ENCODE data around the gene UPK3B. TPM values are rescaled to one million over a fixed set of nuclear protein-coding genes. Genes with fewer than 3 reads are reported as not detected.
"Not testable (repeated sequence)": the region's sequence is repeated elsewhere in the genome, so short reads cannot be mapped to it uniquely, and the experiment has no call there.

Gene UPK3B
- polyA plus RNA-seq (2013, experiment 1 of 2) = 0.26 TPM
- 0.17 TPM for polyA plus RNA-seq (2013, experiment 2 of 2)

- Histone ChIP-seq H3K4ac (ENCODE audit: low read length) (no peak within 1 kb of the TSS), H2AK5ac (ENCODE audit: low read depth, low read length) (peak within 1 kb of the TSS; percentile 84), H3K4me3 (ENCODE audit: low read length in 2 of 2) (no peak within 1 kb of the TSS), H3K9me3 (replicated peaks in 1 of 2; ENCODE audit: control insufficient read depth in 2 of 2, insufficient read depth in 1 of 2, low read depth in 1 of 2, low read length in 2 of 2) (no peaks in the 10 kb centered on the region), H2BK5ac (ENCODE audit: low read length) (no peak within 1 kb of the TSS), H3K18ac (ENCODE audit: low read length) (peak within 1 kb of the TSS; percentile 76), H4K91ac (ENCODE audit: low read depth, low read length, poor library complexity) (no peak within 1 kb of the TSS), H2AFZ (ENCODE audit: low read length) (peak within 1 kb of the TSS; percentile 71), H3K27ac (replicated peaks; ENCODE audit: low read length) (no peak within 1 kb of the TSS), H3K4me2 (ENCODE audit: insufficient read depth, low read length, poor library complexity, severe bottlenecking) (peak within 1 kb of the TSS; percentile 31), H3K4me1 (ENCODE audit: control insufficient read depth in 2 of 2, insufficient read depth in 1 of 2, low read depth in 1 of 2, low read length in 2 of 2) (peaks cover 10 to 17% of the 10 kb centered on the region in 2 donors), H3K23ac (ENCODE audit: low read depth, low read length, poor library complexity) (peak within 1 kb of the TSS; percentile 52), H2BK15ac (ENCODE audit: low read length) (peak within 1 kb of the TSS; percentile 49), H4K8ac (ENCODE audit: low read depth, low read length) (no peak within 1 kb of the TSS), H3K14ac (ENCODE audit: low read length) (peak within 1 kb of the TSS; percentile 14), H3K9ac (ENCODE audit: low read depth, low read length, poor library complexity) (peak within 1 kb of the TSS; percentile 81), H3K36me3 (replicated peaks in 1 of 2; ENCODE audit: control insufficient read depth in 2 of 2, insufficient read depth in 2 of 2, low read length in 2 of 2) (peaks cover 0 to 3% of the 10 kb centered on the region in 2 donors), H3K27me3 (ENCODE audit: control insufficient read depth in 3 of 3, insufficient read depth in 3 of 3, low read depth in 1 of 3, low read length in 3 of 3) (no peaks in the 10 kb centered on the region), H3K79me1 (ENCODE audit: low read depth, low read length) (peaks cover 1% of the 10 kb centered on the region), H2BK120ac (ENCODE audit: low read depth, low read length) (no peak within 1 kb of the TSS), H2BK12ac (ENCODE audit: low read length) (peak within 1 kb of the TSS; percentile 4)
- no CpG with 5 or more reads among the region's 20 CpGs for WGBS, 2 donors (ENCODE audit: extremely low coverage in 2 of 2, insufficient read length in 2 of 2, insufficient replicate concordance in 1 of 2)
- no peak for DNase-seq (ENCODE audit: low spot score)
Measured at GRCh38 chr7:76509931-76510877, at the start of gene UPK3B. Gene UPK3B, plus strand, starts transcription at chr7:76510552. Its CDS starts 101 bp downstream, at chr7:76510653.

DNA sequence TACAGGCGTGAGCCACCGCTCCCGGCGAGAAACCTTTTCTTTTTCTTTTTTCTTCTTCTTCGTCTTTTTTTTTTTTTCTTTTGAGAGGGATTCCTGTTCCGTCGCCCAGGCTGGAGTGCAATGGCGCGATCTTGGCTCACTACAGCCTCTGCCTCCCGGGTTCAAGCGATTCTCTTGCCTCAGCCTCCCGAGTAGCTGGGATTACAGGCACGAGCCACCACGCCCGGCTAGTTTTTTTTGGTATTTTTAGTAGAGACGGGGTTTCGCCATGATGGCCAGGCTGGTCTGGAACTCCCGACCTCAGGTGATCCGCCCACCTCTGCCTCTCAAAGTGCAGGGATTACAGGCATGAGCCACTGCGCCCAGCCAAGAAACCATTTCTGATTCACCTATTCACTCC is 49.6 kb upstream of the UPK3B start:
- not testable (repeated sequence) for H3K9ac ChIP-seq (ENCODE audit: low read depth, low read length, poor library complexity); H3K18ac ChIP-seq (ENCODE audit: low read length); H3K4me2 ChIP-seq (ENCODE audit: insufficient read depth, low read length, poor library complexity, severe bottlenecking); H3K4ac ChIP-seq (ENCODE audit: low read length); H2AK5ac ChIP-seq (ENCODE audit: low read depth, low read length); H2BK5ac ChIP-seq (ENCODE audit: low read length); H3K27me3 ChIP-seq (ENCODE audit: control insufficient read depth in 3 of 3, insufficient read depth in 3 of 3, low read depth in 1 of 3, low read length in 3 of 3); H2BK12ac ChIP-seq (ENCODE audit: low read length); DNase-seq (ENCODE audit: low spot score); H4K91ac ChIP-seq (ENCODE audit: low read depth, low read length, poor library complexity); H3K27ac ChIP-seq (replicated peaks; ENCODE audit: low read length); H3K36me3 ChIP-seq (replicated peaks in 1 of 2; ENCODE audit: control insufficient read depth in 2 of 2, insufficient read depth in 2 of 2, low read length in 2 of 2); H3K4me1 ChIP-seq (ENCODE audit: control insufficient read depth in 2 of 2, insufficient read depth in 1 of 2, low read depth in 1 of 2, low read length in 2 of 2); H4K8ac ChIP-seq (ENCODE audit: low read depth, low read length); H2BK15ac ChIP-seq (ENCODE audit: low read length); H3K23ac ChIP-seq (ENCODE audit: low read depth, low read length, poor library complexity); H3K9me3 ChIP-seq (replicated peaks in 1 of 2; ENCODE audit: control insufficient read depth in 2 of 2, insufficient read depth in 1 of 2, low read depth in 1 of 2, low read length in 2 of 2); H3K4me3 ChIP-seq (ENCODE audit: low read length in 2 of 2); H2AFZ ChIP-seq (ENCODE audit: low read length); H3K14ac ChIP-seq (ENCODE audit: low read length); H3K79me1 ChIP-seq (ENCODE audit: low read depth, low read length); H2BK120ac ChIP-seq (ENCODE audit: low read depth, low read length)
- no CpG with 5 or more reads among the region's 20 CpGs for WGBS, 2 donors (ENCODE audit: extremely low coverage in 2 of 2, insufficient read length in 2 of 2, insufficient replicate concordance in 1 of 2)

DNA sequence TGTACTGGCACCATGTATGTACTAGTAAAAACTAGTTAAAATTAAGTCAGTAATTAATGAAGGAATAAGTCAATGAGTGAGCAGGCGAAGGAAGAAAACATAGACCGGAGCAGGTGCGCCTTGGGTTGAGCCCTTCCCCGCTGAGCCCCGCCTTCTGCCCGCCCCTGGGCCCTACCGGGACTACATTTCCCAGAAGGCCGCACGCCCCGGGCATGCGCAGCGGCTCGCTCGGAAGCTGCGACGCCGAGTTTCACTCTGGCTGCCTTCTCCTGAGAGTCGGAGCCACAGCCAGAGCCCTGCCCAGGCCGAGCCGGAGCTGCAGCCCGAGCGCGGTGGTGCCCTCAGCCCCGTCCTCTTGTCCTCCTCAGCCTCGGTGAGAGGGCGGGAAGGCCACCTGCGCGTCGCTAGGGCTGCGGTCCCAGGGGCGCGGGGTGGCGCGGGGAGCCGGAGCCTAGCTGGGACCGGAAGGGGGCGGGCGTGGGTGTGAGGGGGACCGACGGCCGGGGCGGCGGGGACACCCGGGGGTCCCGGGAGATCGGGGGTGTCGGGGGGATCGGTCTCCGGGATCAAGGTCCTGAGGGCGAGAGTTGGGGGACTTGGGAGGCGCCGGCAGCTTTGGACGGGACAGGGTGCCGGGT is 48.8 kb upstream of the UPK3B start, which contains the start of gene DTX2:
Gene DTX2 (plus strand): TSS at position 246 of the 638 bp plus-strand sequence. CDS start 18,801 bp downstream, outside the sequence.
- not testable (repeated sequence) for H3K4me2 ChIP-seq (ENCODE audit: insufficient read depth, low read length, poor library complexity, severe bottlenecking); H2BK120ac ChIP-seq (ENCODE audit: low read depth, low read length); H3K23ac ChIP-seq (ENCODE audit: low read depth, low read length, poor library complexity); H3K27ac ChIP-seq (replicated peaks; ENCODE audit: low read length); H2AK5ac ChIP-seq (ENCODE audit: low read depth, low read length); H3K4ac ChIP-seq (ENCODE audit: low read length); H4K91ac ChIP-seq (ENCODE audit: low read depth, low read length, poor library complexity); H3K18ac ChIP-seq (ENCODE audit: low read length); H2BK5ac ChIP-seq (ENCODE audit: low read length); H3K27me3 ChIP-seq (ENCODE audit: control insufficient read depth in 3 of 3, insufficient read depth in 3 of 3, low read depth in 1 of 3, low read length in 3 of 3); H3K36me3 ChIP-seq (replicated peaks in 1 of 2; ENCODE audit: control insufficient read depth in 2 of 2, insufficient read depth in 2 of 2, low read length in 2 of 2); DNase-seq (ENCODE audit: low spot score); H3K79me1 ChIP-seq (ENCODE audit: low read depth, low read length); H2BK12ac ChIP-seq (ENCODE audit: low read length); H3K14ac ChIP-seq (ENCODE audit: low read length); H2BK15ac ChIP-seq (ENCODE audit: low read length); H3K9me3 ChIP-seq (replicated peaks in 1 of 2; ENCODE audit: control insufficient read depth in 2 of 2, insufficient read depth in 1 of 2, low read depth in 1 of 2, low read length in 2 of 2); H4K8ac ChIP-seq (ENCODE audit: low read depth, low read length); H3K4me1 ChIP-seq (ENCODE audit: control insufficient read depth in 2 of 2, insufficient read depth in 1 of 2, low read depth in 1 of 2, low read length in 2 of 2)
- WGBS, 2 donors (ENCODE audit: extremely low coverage in 2 of 2, insufficient read length in 2 of 2, insufficient replicate concordance in 1 of 2) = no CpG with 5 or more reads among the region's 54 CpGs
- H2AFZ ChIP-seq (ENCODE audit: low read length) = peak within 1 kb of the TSS; percentile 68
- H3K9ac ChIP-seq (ENCODE audit: low read depth, low read length, poor library complexity) = peak within 1 kb of the TSS; percentile 77
- H3K4me3 ChIP-seq (ENCODE audit: low read length in 2 of 2) = peak within 1 kb of the TSS; percentile 45 to 77

All from neuronal stem cell (in vitro differentiated cells).